Osteoblast (primary cell): Measurements from ENCODE around the gene MUC4. TPM values are rescaled to one million over a fixed set of nuclear protein-coding genes. Genes with fewer than 3 reads are reported as not detected.
"Not testable (repeated sequence)": the region's sequence is repeated elsewhere in the genome, so short reads cannot be mapped to it uniquely, and the experiment has no call there.

Experiments
- DNase-seq: peaks from one replicate; pipeline ENCODE4 v3.0.0; 2011; ENCODE audit warnings: low spot score, mixed read lengths; ENCODE audit not compliant: insufficient read length; ENCODE audit errors: missing footprints
- H2AFZ ChIP-seq: 2 replicates; pipeline ENCODE4 v1.6.0; 2011; ENCODE audit warnings: mild to moderate bottlenecking, low read length
- H3K27ac ChIP-seq: 2 replicates; pipeline ENCODE4 v1.5.1; 2011; ENCODE audit warnings: mild to moderate bottlenecking, low read depth, low read length, moderate library complexity
- H3K27me3 ChIP-seq: 2 replicates; pipeline ENCODE4 v1.6.0; 2012; ENCODE audit warnings: mild to moderate bottlenecking, control low read depth, inconsistent platforms, low read length, moderate library complexity; ENCODE audit not compliant: insufficient read depth
- H3K36me3 ChIP-seq: 2 replicates; pipeline ENCODE4 v1.5.1; 2011; ENCODE audit warnings: mild to moderate bottlenecking, low read length, control low read depth, moderate library complexity; ENCODE audit not compliant: insufficient read depth
- H3K4me1 ChIP-seq: 2 replicates; pipeline ENCODE4 v1.5.1; 2011; ENCODE audit warnings: mild to moderate bottlenecking, low read length, control low read depth, moderate library complexity; ENCODE audit not compliant: insufficient read depth
- H3K4me2 ChIP-seq: 2 replicates; pipeline ENCODE4 v1.6.0; 2011; ENCODE audit warnings: mild to moderate bottlenecking, low read length; ENCODE audit not compliant: insufficient read depth
- H3K4me3 ChIP-seq: fragments of 200-600 bp; sonication (generic); 3 replicates; pipeline ENCODE4 v1.5.1; 2012; ENCODE audit warnings: mild to moderate bottlenecking, low read length, inconsistent platforms; ENCODE audit not compliant: insufficient read depth
- H3K79me2 ChIP-seq: 2 replicates; pipeline ENCODE4 v1.6.0; 2012; ENCODE audit warnings: mild to moderate bottlenecking, low read length, control low read depth, inconsistent platforms; ENCODE audit not compliant: insufficient read depth
- H3K9me3 ChIP-seq: 2 replicates; pipeline ENCODE4 v1.5.1; 2011; ENCODE audit warnings: low read depth, low read length, control low read depth
- H4K20me1 ChIP-seq: 2 replicates; pipeline ENCODE4 v1.6.0; 2012; ENCODE audit warnings: mild to moderate bottlenecking, low read length, control low read depth; ENCODE audit not compliant: insufficient read depth
- CTCF ChIP-seq: IDR thresholded peaks from 2 replicates; pipeline ENCODE4 v1.5.1; 2011; ENCODE audit warnings: mild to moderate bottlenecking, low read depth, low read length, moderate library complexity; ENCODE audit errors: extremely low read depth
- total RNA-seq: library from RNA; depleted of rRNA; stranded (reverse); fragments of >200 nt; gene quantifications from 2 replicates; pipeline ENCODE4 v1.2.3, GENCODE V29; 2012

The MUC4 gene
- total RNA-seq, 1 donor = not detected

DNA sequence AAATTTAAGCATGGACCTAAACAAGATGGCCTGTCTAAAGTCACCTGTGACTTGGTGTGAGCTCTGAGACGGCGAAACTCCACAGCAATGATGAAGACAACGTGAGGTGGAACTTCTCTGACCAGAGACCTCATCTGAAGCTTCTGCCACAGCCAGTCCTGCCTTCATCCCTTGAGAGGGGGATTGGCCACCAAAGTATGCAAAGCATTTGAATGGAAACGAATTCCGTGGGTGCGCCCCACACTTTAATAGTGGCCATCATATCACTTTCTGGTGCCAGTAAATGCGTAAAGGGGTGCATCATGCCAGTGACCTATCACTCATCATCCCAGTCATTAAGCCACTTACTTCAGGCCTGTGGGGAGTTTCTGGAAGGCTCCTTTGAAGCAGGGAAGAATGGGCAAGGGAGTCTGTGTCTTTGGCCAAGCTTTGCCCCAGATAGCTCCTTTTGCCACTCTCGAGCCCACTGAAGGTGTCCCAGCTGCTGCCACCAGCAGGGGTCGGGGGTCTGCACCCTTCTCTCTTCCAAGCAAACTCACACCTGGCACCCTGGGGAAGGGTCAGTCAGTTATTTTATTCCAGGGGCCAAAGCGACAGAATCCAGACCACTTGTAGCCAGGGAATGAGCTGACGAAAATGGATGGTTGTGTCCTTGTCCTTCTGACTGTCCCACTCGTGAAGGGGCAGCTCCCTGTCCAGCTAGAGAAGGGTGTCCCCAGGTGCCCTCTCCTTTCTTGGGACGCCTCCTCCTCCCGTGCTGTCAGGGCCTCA, 73.3 kb downstream of the MUC4 start:
- no peaks in the 10 kb centered on the region for H3K79me2 ChIP-seq
- H3K27me3 ChIP-seq = peaks cover 17% of the 10 kb centered on the region
- no peak overlapping the region for H2AFZ ChIP-seq
- H4K20me1 ChIP-seq = no peaks in the 10 kb centered on the region
- no peak overlapping the region for H3K4me2 ChIP-seq
- H3K4me1 ChIP-seq = no peaks in the 10 kb centered on the region
- peak; percentile 41 for DNase-seq
- no peaks in the 10 kb centered on the region for H3K9me3 ChIP-seq
- no peaks in the 10 kb centered on the region for H3K36me3 ChIP-seq
- no peak for TF ChIP-seq CTCF
- H3K27ac ChIP-seq = no peak overlapping the region
- H3K4me3 ChIP-seq = no peak overlapping the region

GRCh38 chr3:195737782-195738181, 73.9 kb downstream of the MUC4 start:
- H4K20me1 ChIP-seq, DNase-seq, H3K4me2 ChIP-seq, H3K36me3 ChIP-seq, H3K4me3 ChIP-seq, H2AFZ ChIP-seq, H3K27ac ChIP-seq, H3K79me2 ChIP-seq, H3K9me3 ChIP-seq, H3K4me1 ChIP-seq: not testable (repeated sequence)
- peaks cover 17% of the 10 kb centered on the region for H3K27me3 ChIP-seq

DNA sequence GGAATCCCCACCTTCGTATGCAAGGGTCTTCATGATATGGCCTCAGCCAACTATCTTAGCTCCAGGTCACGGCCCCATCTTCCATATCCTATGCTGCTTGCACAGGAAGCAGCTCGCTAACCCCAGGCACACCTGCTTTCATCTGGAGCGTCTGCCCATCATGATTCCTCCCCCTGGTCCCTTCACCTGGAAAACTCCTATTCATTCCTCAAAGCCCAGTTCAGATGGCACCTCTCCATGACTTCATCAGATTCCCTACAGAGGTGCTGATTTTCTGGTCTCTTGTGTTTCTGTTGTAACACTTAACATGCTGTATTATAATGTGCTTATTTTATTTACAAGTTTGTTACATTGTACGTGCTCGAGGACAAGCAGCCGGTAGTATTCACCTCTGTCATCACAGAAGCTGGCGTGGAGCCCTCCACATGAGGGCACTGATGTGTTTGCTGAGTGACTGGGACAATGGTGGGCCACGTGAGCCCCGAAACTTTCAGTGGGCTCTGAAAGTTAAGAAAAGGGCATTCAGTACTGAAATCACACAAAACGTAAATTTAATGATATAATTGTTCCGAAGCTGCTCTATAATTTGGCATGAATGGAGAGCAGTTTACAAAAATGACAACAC, 74.8 kb downstream of the MUC4 start:
- Histone ChIP-seq H2AFZ (no peak overlapping the region), H3K4me1 (no peaks in the 10 kb centered on the region), H3K27me3 (peaks cover 17% of the 10 kb centered on the region), H3K27ac (no peak overlapping the region), H3K9me3 (no peaks in the 10 kb centered on the region), H4K20me1 (no peaks in the 10 kb centered on the region), H3K4me2 (no peak overlapping the region), H3K4me3 (no peak overlapping the region), H3K79me2 (no peaks in the 10 kb centered on the region), H3K36me3 (no peaks in the 10 kb centered on the region)
- DNase-seq = no peak
- no peak for TF ChIP-seq CTCF

GRCh38 chr3:195735036-195735695, 76.6 kb downstream of the MUC4 start:
- Histone ChIP-seq H3K4me3 (no peak overlapping the region), H4K20me1 (no peaks in the 10 kb centered on the region), H3K27ac (no peak overlapping the region), H2AFZ (no peak overlapping the region), H3K4me1 (no peaks in the 10 kb centered on the region), H3K27me3 (peaks cover 15% of the 10 kb centered on the region), H3K9me3 (no peaks in the 10 kb centered on the region), H3K79me2 (no peaks in the 10 kb centered on the region), H3K4me2 (no peak overlapping the region), H3K36me3 (no peaks in the 10 kb centered on the region)
- DNase-seq = no peak
- no peak for TF ChIP-seq CTCF
